Measurements from ENCODE around the gene TMEM204. TPM values are rescaled to one million over a fixed set of nuclear protein-coding genes. Genes with fewer than 3 reads are reported as not detected.
A peak's percentile ranks its signal among the peaks of the same experiment; 100 is the strongest.

Gene TMEM204
- 7.2 TPM for total RNA-seq

DNA sequence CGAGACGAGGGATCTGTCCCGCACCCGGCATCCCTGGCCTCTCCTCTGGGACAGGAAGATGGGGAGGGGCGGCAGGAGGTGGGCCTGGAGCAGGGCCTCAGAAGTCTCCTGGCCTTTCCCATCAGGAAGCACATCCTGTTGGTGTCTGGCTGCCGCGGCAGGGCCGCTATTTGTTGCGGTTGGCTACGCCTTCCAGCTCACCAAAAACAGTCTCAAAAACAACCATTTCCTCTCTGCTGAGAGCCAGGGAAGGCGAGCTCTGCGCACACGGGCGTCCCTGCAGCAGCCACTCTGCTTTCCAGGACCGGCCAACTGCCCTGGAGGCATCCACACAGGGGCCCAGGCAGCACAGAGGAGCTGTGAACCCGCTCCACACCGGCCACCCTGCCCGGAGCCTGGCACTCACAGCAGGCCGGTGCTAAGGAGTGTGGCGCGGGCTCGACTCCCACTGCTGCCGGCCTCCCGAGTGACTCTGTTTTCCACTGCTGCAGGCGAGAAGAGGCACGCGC is at the start of gene TMEM204:
Gene TMEM204, plus strand, starts transcription at position 224 of the 509 bp plus-strand sequence. CDS start 610 bp downstream, outside the sequence.
- ATAC-seq (peak; percentile 49), DNase-seq (ENCODE audit: low spot score) (no peak)

DNA sequence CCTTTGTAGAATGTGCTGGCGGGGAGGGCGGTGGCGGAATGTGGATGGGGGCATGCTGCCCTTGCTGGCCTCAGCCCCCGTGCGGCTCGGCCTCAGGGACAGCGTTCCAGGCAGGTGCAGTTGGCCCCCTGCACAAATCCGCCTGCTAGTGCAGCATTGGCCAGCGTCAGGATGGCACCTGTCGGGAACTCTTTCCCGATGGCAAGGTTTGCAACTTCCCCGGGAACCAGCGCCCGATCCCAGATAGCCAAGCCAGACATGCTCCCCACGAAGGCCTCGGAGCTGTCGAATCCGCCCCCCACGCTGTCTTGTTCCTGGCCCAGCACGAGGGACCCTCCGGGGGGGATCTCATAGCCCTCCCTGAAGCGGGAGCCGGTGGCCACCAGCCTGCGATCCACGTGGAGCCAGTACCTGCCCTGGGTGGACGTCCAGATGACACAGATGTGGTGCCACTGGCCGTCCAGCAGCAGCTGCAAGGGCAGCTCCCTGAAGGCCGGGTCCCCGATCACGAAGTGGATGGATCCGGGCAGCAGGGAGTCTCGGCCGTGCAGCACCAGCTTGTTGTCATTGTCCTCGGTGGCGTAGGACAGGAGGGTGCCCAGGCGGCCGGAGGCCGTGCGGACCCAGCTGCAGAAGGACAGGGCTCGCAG is 47.5 kb upstream of the TMEM204 start:
- ATAC-seq = no peak
- no peak for DNase-seq (ENCODE audit: low spot score)

DNA sequence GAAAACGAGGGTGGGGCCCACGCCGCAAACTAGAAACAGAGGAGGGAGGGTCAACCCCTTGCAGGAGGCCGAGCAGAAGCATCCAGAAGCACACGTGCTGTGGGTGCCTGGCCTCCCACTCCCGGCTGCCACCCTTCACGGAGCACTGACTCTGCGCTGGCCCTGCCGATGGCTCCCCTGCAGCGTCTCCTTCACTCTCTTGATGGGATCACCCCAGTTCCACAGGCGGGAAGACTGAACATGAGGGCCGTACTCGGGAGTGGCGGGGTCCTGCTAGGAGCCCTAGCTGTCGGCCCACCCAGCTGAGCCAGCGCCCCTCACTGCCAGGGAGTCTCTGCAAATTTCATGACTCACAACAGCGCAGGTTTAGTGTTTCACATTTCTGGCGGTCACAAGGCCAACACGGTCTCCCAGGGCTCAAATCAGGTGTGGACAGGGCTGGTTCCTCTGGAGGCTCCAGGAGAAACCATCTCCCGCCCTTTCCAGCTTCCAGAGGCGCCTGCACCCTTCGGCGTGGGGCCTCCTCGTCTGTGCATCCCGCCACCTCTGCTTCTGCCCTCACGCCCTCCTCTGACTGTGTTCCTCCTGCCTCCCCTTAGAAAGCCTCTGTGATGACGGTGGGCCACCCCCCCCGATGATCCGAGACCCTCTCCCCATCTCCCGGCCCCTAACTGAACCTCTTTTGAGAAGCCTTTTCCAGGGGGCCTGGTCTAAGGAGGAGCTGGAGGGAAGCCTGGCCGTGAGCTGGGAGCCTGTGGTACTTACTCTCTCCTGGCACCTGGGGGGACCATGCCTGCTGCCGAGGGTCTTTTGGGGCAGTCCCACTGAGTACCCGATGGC is 46.7 kb upstream of the TMEM204 start:
- ATAC-seq = no peak
- no peak for DNase-seq (ENCODE audit: low spot score)

DNA sequence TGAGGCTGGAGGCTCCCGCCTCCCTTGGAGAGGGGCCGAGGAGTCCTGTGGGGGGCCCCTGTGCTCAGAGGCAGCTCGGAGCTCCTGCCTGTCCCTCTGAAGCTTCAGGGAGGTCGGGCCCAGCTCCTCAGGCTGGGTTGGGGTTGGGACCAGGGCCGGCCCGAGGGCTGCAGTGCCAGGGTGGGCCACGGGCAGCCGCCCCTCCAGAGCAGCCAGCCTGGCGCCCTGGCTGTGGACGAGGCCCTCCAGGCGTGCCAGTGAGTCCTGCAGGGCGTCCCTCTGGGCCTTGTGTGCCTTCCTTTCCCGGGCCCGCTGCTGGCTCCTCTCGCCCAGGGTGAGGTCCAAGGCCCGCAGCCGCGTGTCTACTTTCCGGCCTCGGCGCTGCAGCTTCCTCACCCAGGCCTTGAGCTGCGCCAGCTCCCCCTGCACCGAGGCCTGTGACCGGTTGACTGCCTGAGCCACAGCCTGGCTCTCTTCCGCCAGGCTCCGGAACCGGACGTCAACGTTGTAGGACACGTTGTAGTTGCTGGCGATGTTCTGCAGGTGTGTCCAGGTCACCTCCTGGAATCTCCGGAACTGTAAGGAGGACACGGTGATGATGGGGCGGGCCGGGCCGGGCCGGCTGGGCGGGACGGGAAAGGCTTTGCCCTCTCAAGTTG is 45.9 kb upstream of the TMEM204 start:
- ATAC-seq (no peak), DNase-seq (ENCODE audit: low spot score) (no peak)

DNA sequence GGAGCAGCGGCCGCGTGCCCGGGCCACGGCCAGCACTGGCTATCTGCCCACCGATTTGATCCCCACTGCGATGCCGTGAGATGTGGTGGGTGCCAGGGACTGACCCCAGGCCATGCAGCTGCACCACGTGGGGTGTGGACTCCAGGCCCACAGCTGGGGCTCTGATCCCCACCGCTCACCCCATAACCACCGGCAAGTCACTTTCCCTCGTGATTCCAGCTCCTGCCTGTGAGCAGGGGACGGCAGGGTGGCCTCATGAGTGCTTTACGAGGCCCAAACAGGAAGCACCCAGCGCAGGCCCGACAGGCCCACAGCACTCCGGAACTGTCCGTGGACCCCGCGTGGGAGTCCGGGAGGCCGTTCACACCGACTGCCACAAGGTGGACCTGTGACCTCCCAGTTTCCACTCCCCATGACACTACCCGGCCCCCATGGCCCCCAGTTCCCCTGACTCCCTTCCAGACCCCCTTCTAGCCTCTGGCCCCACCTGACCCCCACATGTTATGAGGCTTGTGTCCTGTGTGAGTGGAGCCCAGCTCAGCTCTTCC is 45.3 kb upstream of the TMEM204 start:
- ATAC-seq (no peak), DNase-seq (ENCODE audit: low spot score) (no peak)

DNA sequence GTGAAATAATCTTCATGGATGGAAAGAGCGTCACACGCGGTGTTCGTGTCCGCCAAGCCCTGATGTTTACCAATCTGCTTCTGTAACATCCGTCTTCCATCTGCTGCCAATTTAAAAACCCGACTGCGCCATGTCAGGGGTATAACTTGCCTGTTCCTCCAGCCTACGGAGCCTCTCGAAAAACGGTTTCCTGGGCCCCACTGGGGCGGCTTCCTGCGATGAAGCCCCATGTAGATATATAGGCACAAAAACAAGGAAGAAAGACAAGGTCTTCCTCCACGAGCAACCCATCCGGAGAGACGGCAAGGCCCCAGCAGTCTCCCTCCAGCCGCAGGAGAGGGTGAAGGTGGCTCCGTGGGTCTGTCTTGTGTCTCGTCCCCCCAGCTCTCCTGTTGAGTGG is 44.8 kb upstream of the TMEM204 start, which contains the start of gene PTX4:
Gene PTX4, minus strand, starts transcription at position 326 of the 400 bp plus-strand sequence. Its CDS starts 35 bp downstream, at position 291.
- no peak for DNase-seq (ENCODE audit: low spot score)
- no peak for ATAC-seq

DNA sequence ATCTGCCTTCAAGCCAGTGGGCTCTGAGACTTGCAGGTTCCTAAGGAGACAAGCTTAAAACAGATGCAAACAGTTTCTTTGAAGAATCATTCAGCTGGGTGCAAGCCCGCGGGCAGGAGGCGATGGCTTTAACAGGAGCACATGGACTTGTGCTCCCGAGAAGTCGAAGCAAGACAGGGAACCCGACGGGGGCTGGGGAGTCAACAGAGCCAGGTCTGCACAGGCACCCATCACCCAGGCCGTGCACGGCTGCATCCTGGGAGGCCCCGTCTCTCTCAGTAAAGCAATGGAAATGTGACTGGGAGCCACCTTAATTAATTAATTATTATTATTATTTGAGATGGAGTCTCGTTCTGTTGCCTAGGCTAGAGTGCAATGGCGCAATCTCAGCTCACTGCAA is 44.4 kb upstream of the TMEM204 start:
- DNase-seq (ENCODE audit: low spot score) = no peak
- ATAC-seq = no peak

DNA sequence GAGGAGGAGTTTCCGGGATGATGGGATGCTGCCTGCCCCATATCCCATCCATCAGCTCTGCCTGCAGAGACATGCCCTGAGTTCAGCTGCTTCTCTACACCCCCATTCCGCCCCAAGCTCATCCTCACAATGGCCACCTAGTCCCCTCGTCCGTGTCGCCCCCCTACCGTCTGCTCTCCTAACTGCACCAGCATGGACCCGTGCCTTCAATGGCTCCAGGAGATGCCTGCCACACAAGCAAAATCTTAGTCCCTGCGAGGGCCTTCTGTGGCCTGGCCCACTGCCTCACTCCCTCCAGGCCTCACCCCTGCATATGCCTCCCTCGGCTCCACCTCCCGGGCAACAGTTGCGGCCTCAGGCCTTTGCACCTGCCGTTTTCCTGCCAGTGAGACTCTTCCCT is 42.1 kb upstream of the TMEM204 start:
- ATAC-seq = no peak
- no peak for DNase-seq (ENCODE audit: low spot score)

DNA sequence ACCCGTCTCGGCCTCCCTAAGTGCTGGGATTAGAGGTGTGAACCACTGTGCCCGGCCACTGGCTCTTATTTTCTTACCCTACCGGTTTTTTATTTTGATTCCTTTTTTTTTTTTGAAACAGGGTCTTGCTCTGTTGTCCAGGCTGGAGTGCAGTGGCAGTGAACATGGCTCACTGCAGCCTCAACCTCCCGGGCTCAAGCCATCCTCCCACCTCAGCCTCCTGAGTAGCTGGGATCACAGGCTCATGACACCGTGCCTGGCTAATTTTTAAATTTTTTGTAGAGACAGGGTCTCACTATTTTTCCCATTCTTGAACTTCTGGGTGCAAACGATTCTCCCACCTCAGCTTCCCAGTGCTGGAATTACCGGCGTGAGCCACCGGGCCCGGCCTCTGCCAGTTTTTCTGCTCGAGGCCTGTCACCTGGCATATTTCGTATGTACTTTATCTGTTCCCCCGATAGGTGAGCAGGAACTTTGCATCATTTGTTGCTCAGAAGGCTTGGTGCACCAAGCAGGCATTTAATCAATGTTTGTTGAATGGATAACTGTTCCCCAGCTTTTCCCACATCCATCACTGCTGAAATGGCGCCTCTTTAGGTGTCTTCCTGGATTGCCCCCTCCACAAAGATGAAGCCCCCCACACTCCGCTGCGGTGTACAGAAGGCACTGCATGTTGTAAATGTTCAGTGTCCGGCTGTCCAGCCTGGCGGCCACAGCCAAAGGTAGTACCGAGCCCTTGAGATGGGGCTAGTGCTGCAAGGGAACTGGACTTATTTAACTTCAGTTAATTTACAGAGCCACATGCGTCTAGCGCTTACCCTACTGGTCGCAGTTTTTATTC is 41.2 kb upstream of the TMEM204 start:
- DNase-seq (ENCODE audit: low spot score) (no peak), ATAC-seq (no peak)

DNA sequence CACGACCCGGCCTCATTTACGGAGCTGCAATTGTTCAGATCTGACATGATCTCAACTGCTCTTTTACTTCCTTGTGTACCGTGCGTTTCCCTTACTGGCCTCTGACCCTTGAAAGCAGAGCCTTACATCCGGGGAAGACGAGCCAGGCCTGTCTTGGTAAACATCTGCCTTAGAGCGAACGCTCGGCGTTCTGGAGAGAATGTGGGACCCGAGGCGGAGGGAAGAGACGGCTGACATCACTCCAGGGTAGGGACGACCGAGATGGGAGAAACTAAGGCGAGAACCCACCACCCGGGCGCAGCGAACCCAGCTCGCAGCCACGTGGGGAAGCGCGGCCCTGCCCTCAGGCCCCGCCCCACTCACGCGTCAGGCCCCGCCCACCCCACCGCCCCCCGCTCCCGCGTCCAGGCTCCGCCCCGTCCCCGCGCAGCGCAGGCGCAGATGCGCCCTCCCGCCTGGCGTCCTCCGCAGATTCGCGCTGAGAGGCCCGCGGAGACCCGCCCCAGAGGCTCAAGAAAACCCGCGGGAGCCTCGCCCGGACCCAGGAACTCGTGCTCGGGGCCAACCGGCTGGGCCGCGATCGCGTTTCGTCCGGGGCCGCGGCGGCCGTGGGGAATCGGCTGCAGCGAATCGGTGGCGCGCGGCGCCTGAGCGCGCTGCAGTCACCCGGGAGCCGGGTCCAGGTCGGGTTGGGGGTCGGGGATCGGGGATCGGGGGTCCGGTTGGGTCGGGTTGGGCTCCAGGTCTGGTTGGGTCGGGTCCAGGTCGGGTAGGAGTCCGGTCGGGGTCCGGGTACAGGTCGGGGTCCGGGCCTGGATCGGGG is 40.3 kb upstream of the TMEM204 start, which contains the start of gene TELO2:
Gene TELO2, plus strand, starts transcription at position 438 of the 823 bp plus-strand sequence. CDS start 922 bp downstream, outside the sequence.
- peak; percentile 84 for DNase-seq (ENCODE audit: low spot score)
- ATAC-seq = peak; percentile 96

DNA sequence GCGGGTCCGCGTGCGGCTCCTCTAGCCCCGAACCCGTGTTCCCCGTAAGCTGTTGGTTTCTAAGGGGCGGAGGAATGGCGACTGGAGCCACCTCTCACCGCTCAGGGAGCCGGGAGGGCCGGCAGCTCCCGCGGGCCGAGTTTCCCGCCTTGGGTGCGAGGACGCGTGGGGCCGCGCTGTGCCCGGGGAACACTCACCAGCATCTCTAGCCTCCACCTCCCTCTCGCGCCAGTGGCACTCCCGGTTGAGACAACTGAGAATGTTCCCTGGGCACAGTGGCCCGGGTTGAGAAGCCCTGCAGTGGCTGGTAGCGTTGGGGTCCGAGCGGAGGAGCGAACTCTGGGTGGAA is 39.7 kb upstream of the TMEM204 start:
- DNase-seq (ENCODE audit: low spot score) (no peak), ATAC-seq (peak; percentile 13)

DNA sequence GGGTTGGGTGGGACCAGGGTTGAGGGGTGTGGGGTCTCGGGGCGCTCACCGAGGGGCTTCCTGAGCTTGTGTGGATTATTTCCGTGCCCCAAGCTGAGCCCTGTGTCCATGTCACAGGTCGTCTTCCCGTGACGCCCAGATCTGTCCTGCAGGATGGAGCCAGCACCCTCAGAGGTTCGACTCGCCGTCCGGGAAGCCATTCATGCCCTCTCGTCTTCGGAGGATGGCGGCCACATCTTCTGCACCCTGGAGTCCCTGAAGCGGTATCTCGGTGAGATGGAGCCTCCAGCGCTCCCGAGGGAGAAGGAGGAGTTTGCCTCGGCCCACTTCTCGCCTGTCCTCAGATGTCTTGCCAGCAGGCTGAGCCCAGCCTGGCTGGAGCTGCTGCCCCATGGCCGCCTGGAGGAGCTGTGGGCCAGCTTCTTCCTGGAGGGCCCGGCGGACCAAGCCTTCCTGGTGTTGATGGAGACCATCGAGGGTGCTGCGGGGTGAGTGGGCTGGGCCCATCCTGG is 39.3 kb upstream of the TMEM204 start:
- ATAC-seq (peak; percentile 5), DNase-seq (ENCODE audit: low spot score) (no peak)

DNA sequence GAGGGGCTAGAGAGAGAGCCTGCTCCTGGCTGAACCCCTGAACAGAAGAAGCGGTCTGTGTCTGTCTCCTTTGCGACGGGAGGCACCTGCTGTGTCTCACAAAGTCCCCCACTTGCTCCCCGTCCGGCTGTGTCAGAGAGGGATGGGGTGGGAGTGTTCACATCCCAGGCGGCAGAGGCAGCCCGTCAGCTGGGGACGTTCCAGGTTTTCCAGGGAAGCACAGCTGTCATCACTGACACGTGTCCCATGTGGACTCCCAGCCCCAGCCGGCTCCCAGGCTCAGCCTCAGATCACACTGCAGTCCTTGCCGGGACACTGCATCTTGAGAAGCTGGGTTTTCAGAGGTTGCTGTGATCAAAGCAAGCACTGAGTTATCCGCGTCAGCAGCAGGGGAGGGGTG is 38.8 kb upstream of the TMEM204 start:
- DNase-seq (ENCODE audit: low spot score) = no peak
- no peak for ATAC-seq

DNA sequence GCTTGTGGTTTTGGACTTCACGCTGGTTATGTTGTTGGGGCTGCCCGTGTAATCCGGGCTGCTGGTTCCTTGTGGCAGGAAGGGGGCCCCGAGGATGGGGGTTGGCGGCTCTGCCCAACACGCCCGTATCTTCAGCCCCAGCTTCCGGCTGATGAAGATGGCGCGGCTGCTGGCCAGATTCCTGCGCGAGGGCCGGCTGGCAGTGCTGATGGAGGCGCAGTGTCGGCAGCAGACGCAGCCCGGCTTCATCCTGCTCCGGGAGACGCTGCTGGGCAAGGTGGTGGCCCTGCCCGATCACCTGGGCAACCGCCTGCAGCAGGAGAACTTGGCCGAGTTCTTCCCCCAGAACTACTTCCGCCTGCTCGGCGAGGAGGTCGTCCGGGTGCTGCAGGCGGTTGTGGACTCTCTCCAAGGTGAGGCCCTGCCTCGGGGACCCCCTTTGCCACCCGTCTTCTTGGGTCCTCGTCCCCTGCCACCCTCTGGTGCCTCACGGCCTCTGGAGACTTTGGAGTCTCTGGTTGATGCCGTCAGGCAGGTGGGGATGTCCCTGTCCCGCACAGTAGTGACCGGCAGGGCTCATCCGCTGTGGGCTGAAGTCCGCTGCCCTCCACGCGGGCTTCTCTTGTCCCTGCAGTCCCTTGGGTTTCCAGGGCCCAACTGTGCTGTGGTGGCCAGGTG is 38.1 kb upstream of the TMEM204 start:
- DNase-seq (ENCODE audit: low spot score) (no peak), ATAC-seq (no peak)

DNA sequence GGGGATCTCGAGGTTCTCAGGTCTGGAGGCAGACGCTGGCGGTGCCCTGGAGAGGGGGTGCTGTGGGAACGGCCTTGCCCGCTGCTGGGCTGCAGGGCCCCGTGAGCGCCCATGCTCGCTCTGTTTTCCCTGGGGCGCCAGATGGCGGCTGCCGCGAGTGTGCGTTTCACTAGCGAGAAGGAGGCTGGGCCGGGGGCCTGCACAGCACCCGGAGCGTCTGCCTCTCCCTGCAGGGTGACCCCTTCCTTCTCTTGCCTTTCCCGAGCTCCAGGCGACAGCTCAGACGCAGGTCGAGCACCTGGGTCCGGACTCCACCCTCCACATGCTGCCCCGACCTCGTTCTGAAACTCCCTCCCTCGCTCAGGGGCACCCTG is 37.6 kb upstream of the TMEM204 start:
- DNase-seq (ENCODE audit: low spot score) (no peak), ATAC-seq (no peak)

DNA sequence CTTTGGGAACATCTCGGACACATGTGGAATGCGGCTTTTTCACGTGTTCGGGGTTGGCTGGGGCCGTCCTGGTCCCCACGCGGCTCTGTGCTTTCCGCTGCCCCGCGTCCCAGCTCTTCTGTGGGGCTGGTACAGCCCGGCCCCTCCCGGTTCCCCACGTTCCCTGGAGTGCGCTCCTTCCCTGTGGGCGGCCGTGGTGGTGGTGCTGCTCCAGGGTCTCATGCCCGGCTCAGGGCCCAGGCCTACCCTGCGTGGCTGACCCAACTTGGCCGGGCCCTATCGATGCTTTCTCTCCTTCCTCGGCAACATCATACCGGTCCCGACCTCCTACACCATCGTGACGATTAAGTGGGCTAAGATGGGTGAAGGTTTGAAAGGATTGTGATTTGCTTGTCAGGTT is 37.0 kb upstream of the TMEM204 start:
- DNase-seq (ENCODE audit: low spot score) (no peak), ATAC-seq (no peak)

DNA sequence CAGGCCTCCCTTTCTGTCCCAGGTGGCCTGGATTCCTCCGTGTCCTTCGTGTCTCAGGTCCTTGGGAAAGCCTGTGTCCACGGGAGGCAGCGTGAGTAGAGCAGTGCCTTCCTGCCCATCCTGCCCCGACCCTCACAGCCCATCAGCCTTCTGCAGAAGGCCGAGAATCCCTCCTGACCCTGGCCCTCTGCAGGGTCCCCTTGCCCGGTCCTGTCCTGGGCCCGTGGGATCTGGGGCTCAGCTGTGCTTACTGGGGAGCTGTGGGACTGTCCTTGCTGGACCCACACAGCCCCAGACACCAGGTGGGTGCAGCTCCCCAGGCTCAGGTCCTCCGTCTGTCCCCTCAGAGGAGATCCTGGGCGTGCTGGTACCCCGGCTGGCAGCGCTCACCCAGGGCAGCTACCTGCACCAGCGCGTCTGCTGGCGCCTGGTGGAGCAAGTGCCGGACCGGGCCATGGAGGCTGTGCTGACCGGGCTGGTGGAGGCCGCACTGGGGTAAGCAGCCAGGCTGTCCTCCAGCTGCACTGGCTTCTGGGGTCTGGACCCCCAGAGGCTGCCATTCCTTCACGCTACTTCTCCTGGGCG is 36.4 kb upstream of the TMEM204 start:
- no peak for DNase-seq (ENCODE audit: low spot score)
- no peak for ATAC-seq

All from left lobe of liver (tissue), 2 donors.